HFFc6 (cell line): Measurements from ENCODE around the gene MKLN1. TPM values are rescaled to one million over a fixed set of nuclear protein-coding genes. Genes with fewer than 3 reads are reported as not detected.
"Not testable (repeated sequence)": the region's sequence is repeated elsewhere in the genome, so short reads cannot be mapped to it uniquely, and the experiment has no call there.

Experiments
- DNase-seq: peaks from one replicate; pipeline ENCODE4 v3.0.0-alpha.2; 2018
- H3K27ac Mint-ChIP-seq: 2 replicates; pipeline ENCODE4 v1.8.0; 2020; ENCODE audit warnings: mild to moderate bottlenecking, mixed read lengths
- H3K27me3 Mint-ChIP-seq: 2 replicates; pipeline ENCODE4 v1.8.0; 2021; ENCODE audit warnings: mild to moderate bottlenecking, moderate library complexity, mixed read lengths; ENCODE audit not compliant: insufficient read depth
- H3K36me3 Mint-ChIP-seq: 2 replicates; pipeline ENCODE4 v1.8.0; 2021; ENCODE audit warnings: low read depth, mixed read lengths
- H3K4me1 Mint-ChIP-seq: 2 replicates; pipeline ENCODE4 v1.8.0; 2020; ENCODE audit warnings: low read depth, mixed read lengths
- H3K4me3 Mint-ChIP-seq: 2 replicates; pipeline ENCODE4 v1.8.0; 2020; ENCODE audit warnings: mild to moderate bottlenecking, moderate library complexity, mixed read lengths
- H3K9me3 Mint-ChIP-seq: 2 replicates; pipeline ENCODE4 v1.8.0; 2020; ENCODE audit warnings: mild to moderate bottlenecking, mixed read lengths
- CTCF ChIP-seq: fragments of 200-600 bp; sonication (generic); IDR thresholded peaks from 2 replicates; pipeline ENCODE4 v1.5.0; 2021; ENCODE audit warnings: antibody characterized with exemption, mild to moderate bottlenecking
- total RNA-seq, 6 experiments: library from RNA; stranded (reverse); fragmentation: NEBNext Ultra II Directional; extraction: Animal tissue kit (Norgen Biotek cat#: 25700); gene quantifications; 2 replicates in 1 of 6; 3 replicates in 5 of 6; pipeline ENCODE4 v1.2.3, GENCODE V29; 2021

MKLN1 gene
- total RNA-seq, 6 experiments from 2014 or later = 31.9 to 44.7 (median 38.6) TPM

- Mint-ChIP-seq H3K9me3 (no peaks in the 10 kb centered on the region), H3K4me3 (no peak overlapping the region), H3K27ac (no peak overlapping the region), H3K27me3 (no peaks in the 10 kb centered on the region), H3K36me3 (peaks cover 16% of the 10 kb centered on the region), H3K4me1 (peaks cover 26% of the 10 kb centered on the region)
- TF ChIP-seq CTCF = no peak
- DNase-seq = no peak
These were observed 86.0 kb downstream of the MKLN1 start for GRCh38 chr7:131413711-131414110.

- peak overlapping the region; percentile 17 for H3K27ac Mint-ChIP-seq
- no peak overlapping the region for H3K4me3 Mint-ChIP-seq
- no peaks in the 10 kb centered on the region for H3K9me3 Mint-ChIP-seq
- peak; percentile 43 for DNase-seq
- H3K36me3 Mint-ChIP-seq = peaks cover 19% of the 10 kb centered on the region
- TF ChIP-seq CTCF = peak; percentile 84
- peaks cover 2% of the 10 kb centered on the region; the same call in 1 of the 2 replicates for H3K27me3 Mint-ChIP-seq
- peaks cover 21% of the 10 kb centered on the region for H3K4me1 Mint-ChIP-seq
These were observed 96.6 kb downstream of the MKLN1 start for GRCh38 chr7:131424219-131424822.

GRCh38 chr7:131425992-131426391 lies 98.3 kb downstream of the MKLN1 start:
- DNase-seq = no peak
- Mint-ChIP-seq H3K4me1 (peaks cover 8% of the 10 kb centered on the region), H3K4me3 (no peak overlapping the region), H3K9me3 (no peaks in the 10 kb centered on the region), H3K27me3 (no peaks in the 10 kb centered on the region), H3K27ac (no peak overlapping the region), H3K36me3 (peaks cover 17% of the 10 kb centered on the region)
- TF ChIP-seq CTCF = no peak

- H3K4me1 Mint-ChIP-seq, H3K27ac Mint-ChIP-seq, H3K4me3 Mint-ChIP-seq, H3K27me3 Mint-ChIP-seq, DNase-seq, H3K9me3 Mint-ChIP-seq: not testable (repeated sequence)
- H3K36me3 Mint-ChIP-seq = peaks cover 21% of the 10 kb centered on the region
These were observed 103.2 kb downstream of the MKLN1 start for GRCh38 chr7:131430826-131431225.

- no peaks in the 10 kb centered on the region for H3K4me1 Mint-ChIP-seq
- no peaks in the 10 kb centered on the region for H3K27me3 Mint-ChIP-seq
- no peak for TF ChIP-seq CTCF
- H3K27ac Mint-ChIP-seq = no peak overlapping the region
- DNase-seq = no peak
- H3K9me3 Mint-ChIP-seq = no peaks in the 10 kb centered on the region
- H3K4me3 Mint-ChIP-seq = no peak overlapping the region
- H3K36me3 Mint-ChIP-seq = peaks cover 21% of the 10 kb centered on the region
These were observed 103.6 kb downstream of the MKLN1 start for GRCh38 chr7:131431289-131431688.

GRCh38 chr7:131431756-131432155 lies 104.1 kb downstream of the MKLN1 start:
- Mint-ChIP-seq H3K9me3 (no peaks in the 10 kb centered on the region), H3K27ac (no peak overlapping the region), H3K4me1 (no peaks in the 10 kb centered on the region), H3K4me3 (no peak overlapping the region), H3K27me3 (no peaks in the 10 kb centered on the region), H3K36me3 (peaks cover 21% of the 10 kb centered on the region)
- no peak for DNase-seq
- no peak for TF ChIP-seq CTCF
